DOHH2 (cell line): ENCODE results near the gene RNF223.
"Not testable (repeated sequence)": the region's sequence is repeated elsewhere in the genome, so short reads cannot be mapped to it uniquely, and the experiment has no call there.

ENCODE experiments used
- EZH2phosphoT487 ChIP-seq: fragments of 200-600 bp; sonication (generic); IDR thresholded peaks from 2 replicates; pipeline ENCODE4 v1.6.1; 2017; ENCODE audit warnings: borderline replicate concordance, mild to moderate bottlenecking, antibody characterized with exemption, low read length, moderate library complexity, mixed read lengths
- TF ChIP-seq, protein P1 (sequence below): fragments of 200-600 bp; sonication (generic); IDR thresholded peaks from one replicate; pipeline ENCODE4 v1.5.1; 2014; ENCODE audit warnings: antibody characterized with exemption, mild to moderate bottlenecking, low read depth, low read length; ENCODE audit not compliant: poor library complexity, severe bottlenecking

DNA sequence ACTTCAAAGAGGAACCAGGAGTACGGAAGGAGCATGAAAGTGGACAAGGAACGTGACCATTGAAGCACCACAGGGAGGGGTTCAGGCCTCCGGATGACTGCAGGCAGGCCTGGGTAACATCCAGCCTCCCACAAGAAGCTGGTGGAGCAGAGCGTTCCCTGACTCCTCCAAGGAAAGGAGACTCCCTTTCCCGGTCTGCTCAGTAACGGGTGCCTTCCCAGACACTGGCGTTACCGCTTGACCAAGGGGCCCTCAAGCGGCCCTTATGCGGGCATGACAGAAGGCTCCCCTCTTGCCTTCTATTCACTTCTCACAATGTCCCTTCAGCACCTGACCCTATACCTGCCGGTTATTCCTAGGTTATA, 8.2 kb downstream of the RNF223 start:
- TF ChIP-seq, protein P1, sequence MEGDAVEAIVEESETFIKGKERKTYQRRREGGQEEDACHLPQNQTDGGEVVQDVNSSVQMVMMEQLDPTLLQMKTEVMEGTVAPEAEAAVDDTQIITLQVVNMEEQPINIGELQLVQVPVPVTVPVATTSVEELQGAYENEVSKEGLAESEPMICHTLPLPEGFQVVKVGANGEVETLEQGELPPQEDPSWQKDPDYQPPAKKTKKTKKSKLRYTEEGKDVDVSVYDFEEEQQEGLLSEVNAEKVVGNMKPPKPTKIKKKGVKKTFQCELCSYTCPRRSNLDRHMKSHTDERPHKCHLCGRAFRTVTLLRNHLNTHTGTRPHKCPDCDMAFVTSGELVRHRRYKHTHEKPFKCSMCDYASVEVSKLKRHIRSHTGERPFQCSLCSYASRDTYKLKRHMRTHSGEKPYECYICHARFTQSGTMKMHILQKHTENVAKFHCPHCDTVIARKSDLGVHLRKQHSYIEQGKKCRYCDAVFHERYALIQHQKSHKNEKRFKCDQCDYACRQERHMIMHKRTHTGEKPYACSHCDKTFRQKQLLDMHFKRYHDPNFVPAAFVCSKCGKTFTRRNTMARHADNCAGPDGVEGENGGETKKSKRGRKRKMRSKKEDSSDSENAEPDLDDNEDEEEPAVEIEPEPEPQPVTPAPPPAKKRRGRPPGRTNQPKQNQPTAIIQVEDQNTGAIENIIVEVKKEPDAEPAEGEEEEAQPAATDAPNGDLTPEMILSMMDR, result not testable (repeated sequence)
- TF ChIP-seq EZH2phosphoT487, result not testable (repeated sequence)
